ENCODE results near the gene ADAR. TPM values are rescaled to one million over a fixed set of nuclear protein-coding genes. Genes with fewer than 3 reads are reported as not detected.

ADAR gene
- total and polyA plus RNA-seq, 4 donors: 27.1 to 141 (median 107) TPM

DNA sequence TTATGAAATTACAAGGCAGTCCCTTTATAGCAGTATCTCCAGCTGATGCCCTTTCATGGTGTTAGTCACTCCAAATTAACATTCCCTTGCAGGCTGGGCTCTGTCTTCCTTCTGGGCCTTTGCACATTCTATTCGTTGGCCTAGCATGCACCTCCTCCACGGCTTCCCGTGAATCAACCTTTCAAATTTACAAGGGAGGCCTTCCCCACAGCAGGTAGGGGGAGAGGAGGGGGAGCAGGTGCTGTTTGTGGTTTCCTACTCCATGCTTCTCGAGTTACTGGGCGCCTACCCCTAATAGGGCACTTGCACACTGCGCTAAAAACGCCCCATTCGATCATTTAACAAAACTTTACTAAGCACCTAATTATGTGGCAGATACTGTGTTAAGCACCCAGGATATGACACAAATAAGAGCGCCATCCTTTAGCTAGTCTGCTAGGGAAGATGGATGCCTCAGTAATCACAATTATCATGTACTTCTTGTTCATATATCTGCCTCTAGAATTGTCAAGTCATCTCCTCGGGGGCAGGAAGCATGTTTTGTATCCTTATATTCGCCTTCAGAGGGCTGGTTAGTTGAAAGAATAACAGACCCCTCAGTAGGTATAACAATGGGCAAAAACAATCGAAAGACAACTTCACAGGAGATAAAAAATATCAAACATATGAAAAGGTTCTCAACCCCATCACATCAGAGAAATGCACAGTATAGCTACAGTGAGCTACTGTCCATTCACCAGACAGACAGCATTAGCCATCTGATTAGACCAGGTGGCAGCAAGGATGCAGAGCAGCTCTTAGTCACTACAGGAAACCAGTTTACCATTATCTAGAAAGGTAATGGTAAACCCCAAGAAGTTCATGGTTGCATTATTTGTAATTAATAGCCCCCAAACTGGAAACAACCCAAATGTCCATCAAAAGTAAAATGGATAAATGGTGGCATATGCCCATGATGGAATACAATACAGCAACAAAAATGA lies 1.7 kb upstream of the ADAR start:
- Histone ChIP-seq H3K4me3 (no peak overlapping the region), H3K36me3 (ENCODE audit: control insufficient read depth in 4 of 4, insufficient read depth in 4 of 4, low read length in 4 of 4) (peaks cover 0 to 4% (median under 1%) of the 10 kb centered on the region in 4 donors), H3K27me3 (ENCODE audit: control insufficient read depth in 3 of 3, insufficient read depth in 3 of 3, low read length in 2 of 3) (no peaks in the 10 kb centered on the region), H3K9me3 (ENCODE audit: control insufficient read depth in 4 of 4, insufficient read depth in 3 of 4, low read length in 3 of 4) (no peaks in the 10 kb centered on the region), H3K9ac (ENCODE audit: insufficient read depth in 1 of 2, low read length in 2 of 2) (no peak overlapping the region), H3K4me1 (ENCODE audit: control insufficient read depth in 5 of 5, insufficient read depth in 5 of 5, low read length in 5 of 5) (peaks cover 0 to 17% (median 9%) of the 10 kb centered on the region in 5 donors), H3K27ac (ENCODE audit: low read depth in 1 of 2, low read length in 1 of 2) (no peak overlapping the region)
- DNase-seq (no peak), ATAC-seq (ENCODE audit: insufficient read depth, low FRiP score) (no peak)
- no peak for TF ChIP-seq CTCF (IDR thresholded peaks at IDR 0.05; ENCODE audit: control extremely low read depth, extremely low read depth)
- 35 to 74% methylated on average over 12 of the region's 12 CpGs for WGBS, 2 donors

- Histone ChIP-seq H3K27me3 (ENCODE audit: control insufficient read depth in 3 of 3, insufficient read depth in 3 of 3, low read length in 2 of 3) (no peaks in the 10 kb centered on the region), H3K9ac (ENCODE audit: insufficient read depth in 1 of 2, low read length in 2 of 2) (peak overlapping the region; percentile 88 to 92), H3K4me1 (ENCODE audit: control insufficient read depth in 5 of 5, insufficient read depth in 5 of 5, low read length in 5 of 5) (peaks cover 0 to 17% (median 10%) of the 10 kb centered on the region in 5 donors), H3K9me3 (ENCODE audit: control insufficient read depth in 4 of 4, insufficient read depth in 3 of 4, low read length in 3 of 4) (no peaks in the 10 kb centered on the region), H3K4me3 (peak overlapping the region; percentile 60), H3K36me3 (ENCODE audit: control insufficient read depth in 4 of 4, insufficient read depth in 4 of 4, low read length in 4 of 4) (peaks cover 0 to 4% (median 0%) of the 10 kb centered on the region in 4 donors), H3K27ac (ENCODE audit: low read depth in 1 of 2, low read length in 1 of 2) (peak overlapping the region; percentile 96)
- ATAC-seq (ENCODE audit: insufficient read depth, low FRiP score) (no peak), DNase-seq (peak; percentile 72 to 85 (median 82))
- TF ChIP-seq CTCF (IDR thresholded peaks at IDR 0.05; ENCODE audit: control extremely low read depth, extremely low read depth): no peak
- WGBS, 2 donors: 5 to 7% methylated on average over 36 to 37 of the region's 37 CpGs
Observed at GRCh38 chr1:154608397-154609270, 648 bp upstream of the ADAR start.

DNA sequence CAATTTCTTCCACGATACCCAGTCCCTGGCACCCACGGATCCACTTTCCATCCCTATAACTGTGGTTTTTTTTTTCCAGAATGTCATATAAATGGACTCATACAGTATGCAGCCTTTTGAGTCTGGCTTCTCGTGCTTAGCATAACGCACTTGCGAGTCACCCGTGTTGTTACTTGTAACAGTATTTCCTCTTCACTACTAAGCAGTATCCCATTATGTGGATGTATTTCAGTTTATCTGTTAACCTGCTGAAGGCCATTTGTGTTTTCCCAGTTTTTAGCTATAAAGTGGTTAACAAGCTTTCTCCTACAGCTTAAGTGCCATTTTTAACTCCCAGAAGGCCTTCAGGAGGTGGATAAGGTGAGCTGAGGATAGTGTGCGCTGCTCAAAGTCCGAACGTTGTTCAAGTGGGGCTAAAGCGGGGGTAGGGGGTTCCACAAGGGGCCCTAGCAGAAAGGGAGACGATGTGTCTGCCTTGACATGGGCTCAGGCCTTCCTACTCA lies 829 bp downstream of the ADAR start:
- 3 to 7% methylated on average over 11 of the region's 11 CpGs for WGBS, 2 donors
- Histone ChIP-seq H3K27me3 (ENCODE audit: control insufficient read depth in 3 of 3, insufficient read depth in 3 of 3, low read length in 2 of 3) (no peaks in the 10 kb centered on the region), H3K4me1 (ENCODE audit: control insufficient read depth in 5 of 5, insufficient read depth in 5 of 5, low read length in 5 of 5) (peaks cover 0 to 17% (median 15%) of the 10 kb centered on the region in 5 donors), H3K9me3 (ENCODE audit: control insufficient read depth in 4 of 4, insufficient read depth in 3 of 4, low read length in 3 of 4) (no peaks in the 10 kb centered on the region), H3K9ac (ENCODE audit: insufficient read depth in 1 of 2, low read length in 2 of 2) (peak overlapping the region; percentile 88 to 98), H3K27ac (ENCODE audit: low read depth in 1 of 2, low read length in 1 of 2) (peak overlapping the region; percentile 96), H3K4me3 (peak overlapping the region; percentile 84), H3K36me3 (ENCODE audit: control insufficient read depth in 4 of 4, insufficient read depth in 4 of 4, low read length in 4 of 4) (peaks cover 0 to 5% (median 2%) of the 10 kb centered on the region in 4 donors)
- no peak for TF ChIP-seq CTCF (IDR thresholded peaks at IDR 0.05; ENCODE audit: control extremely low read depth, extremely low read depth)
- ATAC-seq (ENCODE audit: insufficient read depth, low FRiP score): no peak
- peak in 1 of 3 donors; percentile 28 for DNase-seq

Data from lung (tissue), 12 donors.